HG03135 (cell line): ENCODE data around the gene ABCC2.

Experiments
- ATAC-seq: cut with Tn5 transposase; IDR thresholded peaks from one replicate; pipeline ENCODE4 v1.9.1; 2021; ENCODE audit warnings: mild to moderate bottlenecking, moderate library complexity; ENCODE audit not compliant: unreplicated experiment

Gene ABCC2

GRCh38 chr10:99770408-99771045 is 11.9 kb upstream of the ABCC2 start:
- ATAC-seq = no peak

- no peak for ATAC-seq
Measured at GRCh38 chr10:99775850-99776249, 6.6 kb upstream of the ABCC2 start.

GRCh38 chr10:99777918-99778714 is 4.3 kb upstream of the ABCC2 start:
- ATAC-seq = no peak

GRCh38 chr10:99779335-99779734 is 3.1 kb upstream of the ABCC2 start:
- no peak for ATAC-seq

GRCh38 chr10:99781734-99782429 is 558 bp upstream of the ABCC2 start:
- no peak for ATAC-seq

GRCh38 chr10:99784016-99784726 is 1.7 kb downstream of the ABCC2 start:
- ATAC-seq = no peak

GRCh38 chr10:99784727-99785441 is 2.4 kb downstream of the ABCC2 start:
- no peak for ATAC-seq

- ATAC-seq = no peak
Measured at GRCh38 chr10:99785646-99786045, 3.2 kb downstream of the ABCC2 start.

GRCh38 chr10:99787311-99787710 is 4.9 kb downstream of the ABCC2 start:
- ATAC-seq = no peak

GRCh38 chr10:99787782-99788445 is 5.5 kb downstream of the ABCC2 start:
- ATAC-seq = no peak

GRCh38 chr10:99788598-99789256 is 6.3 kb downstream of the ABCC2 start:
- no peak for ATAC-seq

GRCh38 chr10:99791831-99792230 is 9.4 kb downstream of the ABCC2 start:
- ATAC-seq = no peak

- no peak for ATAC-seq
Measured at GRCh38 chr10:99793819-99794218, 11.4 kb downstream of the ABCC2 start.

- no peak for ATAC-seq
Measured at GRCh38 chr10:99796928-99797327, 14.5 kb downstream of the ABCC2 start.

- ATAC-seq = no peak
Measured at GRCh38 chr10:99798031-99798430, 15.6 kb downstream of the ABCC2 start.

GRCh38 chr10:99798920-99799319 is 16.5 kb downstream of the ABCC2 start:
- ATAC-seq = no peak

GRCh38 chr10:99799613-99800012 is 17.2 kb downstream of the ABCC2 start:
- ATAC-seq = no peak

- ATAC-seq = no peak
Measured at GRCh38 chr10:99804471-99804870, 22.0 kb downstream of the ABCC2 start.

GRCh38 chr10:99805190-99805589 is 22.8 kb downstream of the ABCC2 start:
- ATAC-seq = no peak

- ATAC-seq = no peak
Measured at GRCh38 chr10:99806091-99806490, 23.7 kb downstream of the ABCC2 start.
